ENCODE data around the gene PKDREJ.

DNA sequence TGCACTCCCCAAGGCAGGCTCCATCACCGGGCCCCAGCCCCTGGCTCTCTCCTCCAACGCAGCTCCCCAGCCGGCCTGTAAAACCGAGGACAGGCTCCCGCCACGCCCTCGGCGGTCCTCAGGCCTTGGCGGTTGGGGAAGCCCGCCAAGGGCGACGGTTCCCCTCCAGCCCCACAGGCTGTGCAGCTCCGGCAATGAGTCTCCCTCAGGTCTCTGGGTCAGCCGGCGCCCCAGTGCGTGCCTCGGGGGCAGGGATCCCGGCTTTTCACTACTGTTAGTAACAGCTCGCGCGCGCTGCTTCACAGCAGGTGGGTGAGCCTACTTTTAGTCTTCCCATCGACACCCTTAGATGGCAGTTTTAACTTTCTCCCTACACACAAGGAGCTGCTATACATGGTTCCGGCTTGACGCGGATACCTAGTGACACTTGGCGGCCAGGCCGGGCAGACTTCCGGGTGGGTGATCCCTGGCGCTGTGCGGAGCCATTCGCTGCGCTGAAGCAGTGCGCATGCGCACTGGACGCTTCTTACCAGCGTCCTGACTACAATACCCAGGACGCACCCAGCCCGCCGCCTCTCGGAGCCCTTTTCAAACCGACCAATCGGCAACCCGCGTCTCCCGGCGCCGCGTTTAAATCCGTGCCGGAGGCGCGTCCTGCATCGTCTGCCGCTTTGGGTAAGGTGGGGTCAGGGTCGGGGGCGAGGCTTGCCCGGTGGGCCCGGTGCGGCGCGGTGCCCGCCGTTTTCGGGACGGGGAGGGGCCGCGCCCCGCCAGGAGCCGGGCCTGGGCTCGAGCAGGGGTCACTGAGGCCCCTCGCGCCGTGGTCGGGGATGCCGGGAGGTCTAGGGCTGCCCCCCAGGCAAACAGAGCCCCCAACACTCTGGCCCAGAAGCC is 33.4 kb upstream of the PKDREJ start, which contains the start of gene GTSE1:
- TF ChIP-seq CTCF (conservative IDR thresholded peaks at IDR 0.05) = no peak
- no peak for TF ChIP-seq EZH2 (IDR thresholded peaks at IDR 0.05; ENCODE audit: low read depth)
